Colonic mucosa (tissue), 4 donors: Measurements from ENCODE around the gene KIF15. TPM values are rescaled to one million over a fixed set of nuclear protein-coding genes. Genes with fewer than 3 reads are reported as not detected.
A peak's percentile ranks its signal among the peaks of the same experiment; 100 is the strongest.

ENCODE experiments used
- DNase-seq: peaks from one replicate; pipeline ENCODE4 v3.0.0-alpha.2; 2020
- H3K27ac ChIP-seq: fragments of 200-600 bp; one replicate; pipeline ENCODE4 v1.8.0; 2021
- H3K27me3 ChIP-seq: fragments of 200-600 bp; one replicate; pipeline ENCODE4 v1.8.0; 2021
- H3K36me3 ChIP-seq: fragments of 200-600 bp; one replicate; pipeline ENCODE4 v1.8.0; 2021
- H3K4me1 ChIP-seq: fragments of 200-600 bp; one replicate; pipeline ENCODE4 v1.8.0; 2021; ENCODE audit warnings: mild to moderate bottlenecking
- H3K4me3 ChIP-seq: fragments of 200-600 bp; one replicate; pipeline ENCODE4 v1.8.0; 2021
- H3K9ac ChIP-seq, 2 donors: one replicate each; pipeline ENCODE4 v1.7.0; 2013; ENCODE audit warnings: control low read depth in 2 of 2, low read depth in 2 of 2, low read length in 2 of 2
- H3K9me3 ChIP-seq: fragments of 200-600 bp; one replicate; pipeline ENCODE4 v1.8.0; 2021
- CTCF ChIP-seq: fragments of 200-600 bp; IDR thresholded peaks from one replicate; pipeline ENCODE4 v1.8.0; 2022; ENCODE audit warnings: antibody characterized with exemption, mild to moderate bottlenecking
- intact Hi-C: fragments of 100-400 bp; cut with DNase I; formaldehyde crosslinking; loops from one replicate; pipeline ENCODE4 v1.14.1; 2022
- total RNA-seq, 2 donors: library from RNA; stranded (reverse); fragmentation: NEBNext Ultra II Directional in 1 of 2; extraction: Animal tissue kit (Norgen Biotek cat#: 25700) in 1 of 2; gene quantifications; one replicate each; pipeline ENCODE4 v1.2.1, GENCODE V29; 2021
- donor health status: healthy.
- donor health status: DM: no; HTN: no; CAD: no.
- donor health status: DM: no; HTN: no; CAD: no.

Gene KIF15, protein sequence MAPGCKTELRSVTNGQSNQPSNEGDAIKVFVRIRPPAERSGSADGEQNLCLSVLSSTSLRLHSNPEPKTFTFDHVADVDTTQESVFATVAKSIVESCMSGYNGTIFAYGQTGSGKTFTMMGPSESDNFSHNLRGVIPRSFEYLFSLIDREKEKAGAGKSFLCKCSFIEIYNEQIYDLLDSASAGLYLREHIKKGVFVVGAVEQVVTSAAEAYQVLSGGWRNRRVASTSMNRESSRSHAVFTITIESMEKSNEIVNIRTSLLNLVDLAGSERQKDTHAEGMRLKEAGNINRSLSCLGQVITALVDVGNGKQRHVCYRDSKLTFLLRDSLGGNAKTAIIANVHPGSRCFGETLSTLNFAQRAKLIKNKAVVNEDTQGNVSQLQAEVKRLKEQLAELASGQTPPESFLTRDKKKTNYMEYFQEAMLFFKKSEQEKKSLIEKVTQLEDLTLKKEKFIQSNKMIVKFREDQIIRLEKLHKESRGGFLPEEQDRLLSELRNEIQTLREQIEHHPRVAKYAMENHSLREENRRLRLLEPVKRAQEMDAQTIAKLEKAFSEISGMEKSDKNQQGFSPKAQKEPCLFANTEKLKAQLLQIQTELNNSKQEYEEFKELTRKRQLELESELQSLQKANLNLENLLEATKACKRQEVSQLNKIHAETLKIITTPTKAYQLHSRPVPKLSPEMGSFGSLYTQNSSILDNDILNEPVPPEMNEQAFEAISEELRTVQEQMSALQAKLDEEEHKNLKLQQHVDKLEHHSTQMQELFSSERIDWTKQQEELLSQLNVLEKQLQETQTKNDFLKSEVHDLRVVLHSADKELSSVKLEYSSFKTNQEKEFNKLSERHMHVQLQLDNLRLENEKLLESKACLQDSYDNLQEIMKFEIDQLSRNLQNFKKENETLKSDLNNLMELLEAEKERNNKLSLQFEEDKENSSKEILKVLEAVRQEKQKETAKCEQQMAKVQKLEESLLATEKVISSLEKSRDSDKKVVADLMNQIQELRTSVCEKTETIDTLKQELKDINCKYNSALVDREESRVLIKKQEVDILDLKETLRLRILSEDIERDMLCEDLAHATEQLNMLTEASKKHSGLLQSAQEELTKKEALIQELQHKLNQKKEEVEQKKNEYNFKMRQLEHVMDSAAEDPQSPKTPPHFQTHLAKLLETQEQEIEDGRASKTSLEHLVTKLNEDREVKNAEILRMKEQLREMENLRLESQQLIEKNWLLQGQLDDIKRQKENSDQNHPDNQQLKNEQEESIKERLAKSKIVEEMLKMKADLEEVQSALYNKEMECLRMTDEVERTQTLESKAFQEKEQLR (N-terminal part only)
- total RNA-seq: 10 to 100 TPM in 1 of 2 donors, 1 to 10 TPM in 1; 5.9 to 21.3 TPM

- no peaks in the 10 kb centered on the region for H3K36me3 ChIP-seq
- no peak for TF ChIP-seq CTCF
- intact Hi-C loops: no loop called here
- peak; percentile 97 for DNase-seq
- H3K9me3 ChIP-seq: no peaks in the 10 kb centered on the region
- peak within 1 kb of the TSS; percentile 72 for H3K4me3 ChIP-seq
- no peak within 1 kb of the TSS for H3K27ac ChIP-seq
- H3K9ac ChIP-seq: peak within 1 kb of the TSS; percentile 85
- H3K4me1 ChIP-seq: no peaks in the 10 kb centered on the region
- no peaks in the 10 kb centered on the region for H3K27me3 ChIP-seq
Observed at GRCh38 chr3:44761424-44762169, at the start of gene KIF15, which contains the start of gene KIAA1143. KIF15 (plus strand) TSS chr3:44761794; CDS start chr3:44761866, 72 bp downstream. KIAA1143 (minus strand) TSS chr3:44761619; CDS start chr3:44761602, 17 bp downstream.

DNA sequence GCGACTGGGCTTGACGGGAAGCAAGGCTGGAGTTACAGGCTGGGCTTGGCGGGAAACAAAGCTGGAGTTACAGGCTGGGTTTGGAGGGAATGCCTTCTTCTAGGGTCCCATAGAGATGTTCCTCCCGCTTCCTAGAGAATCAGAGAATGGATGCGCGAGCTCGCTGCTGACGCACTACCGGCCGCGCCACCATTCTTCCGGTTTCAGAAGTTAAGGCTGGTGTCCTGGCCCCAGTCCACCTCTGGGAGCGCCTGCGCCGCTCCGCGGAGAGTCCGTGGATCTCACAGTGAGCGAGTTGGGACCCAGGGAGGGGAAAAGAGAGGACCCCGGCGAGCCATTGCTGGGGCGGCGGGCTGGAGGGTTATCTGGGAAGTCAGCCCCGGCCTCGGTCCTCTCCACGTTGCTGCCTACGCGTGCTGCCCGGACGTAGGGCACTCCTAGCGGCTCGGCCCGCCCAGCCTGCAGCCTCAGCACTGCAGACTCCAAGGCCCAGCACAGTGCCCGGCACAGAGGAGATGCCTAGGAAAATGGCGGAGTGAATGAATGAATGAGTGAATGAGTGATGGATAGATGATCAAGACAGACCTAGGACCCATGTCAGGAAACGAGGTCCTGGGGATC is 49.0 kb upstream of the KIF15 start, which contains the start of gene ZNF502:
TSS of gene ZNF502 (plus strand) at position 206 of the 621 bp plus-strand sequence. CDS start 7,602 bp downstream, outside the sequence.
- TF ChIP-seq CTCF: peak; percentile 34

GRCh38 chr3:44721231-44722102 is 40.1 kb upstream of the KIF15 start:
- DNase-seq: no peak
- TF ChIP-seq CTCF: no peak
- intact Hi-C loops: no loop called here
- Histone ChIP-seq H3K9ac (no peak overlapping the region), H3K36me3 (peaks cover 7% of the 10 kb centered on the region), H3K27me3 (no peaks in the 10 kb centered on the region), H3K4me1 (no peaks in the 10 kb centered on the region), H3K9me3 (peaks cover 9% of the 10 kb centered on the region), H3K4me3 (no peak overlapping the region), H3K27ac (no peak overlapping the region)

More for the DNA sequence above, 49.0 kb upstream of the KIF15 start, which contains the start of gene ZNF502:
- intact Hi-C loops: loop anchor here (2.0 kb wide), 1 partner anchor 16 kb away; the partner anchor contains the start of gene ZNF501
- Histone ChIP-seq H3K4me3 (peak within 1 kb of the TSS; percentile 94), H3K36me3 (no peaks in the 10 kb centered on the region), H3K4me1 (no peaks in the 10 kb centered on the region), H3K27ac (peak within 1 kb of the TSS; percentile 20), H3K9ac (peak within 1 kb of the TSS; percentile 19 to 29), H3K9me3 (no peaks in the 10 kb centered on the region), H3K27me3 (no peaks in the 10 kb centered on the region)
- DNase-seq: peak; percentile 93

GRCh38 chr3:44722103-44722401 is 39.5 kb upstream of the KIF15 start:
- H3K27me3 ChIP-seq: no peaks in the 10 kb centered on the region
- no peak overlapping the region for H3K4me3 ChIP-seq
- H3K27ac ChIP-seq: no peak overlapping the region
- TF ChIP-seq CTCF: no peak
- H3K9me3 ChIP-seq: peaks cover 9% of the 10 kb centered on the region
- H3K9ac ChIP-seq: no peak overlapping the region
- no peak for DNase-seq
- H3K36me3 ChIP-seq: peaks cover 7% of the 10 kb centered on the region
- intact Hi-C loops: no loop called here
- H3K4me1 ChIP-seq: no peaks in the 10 kb centered on the region
